ENCODE results near the gene ESRRG.
"Not testable (repeated sequence)": the region's sequence is repeated elsewhere in the genome, so short reads cannot be mapped to it uniquely, and the experiment has no call there.

Gene ESRRG

GRCh38 chr1:216563087-216563486, 160.1 kb downstream of the ESRRG start:
- DNase-seq (ENCODE audit: low spot score), result no peak

- DNase-seq (ENCODE audit: low spot score), result no peak
Observed at GRCh38 chr1:216562383-216562782, 160.8 kb downstream of the ESRRG start.

- no peak for DNase-seq (ENCODE audit: low spot score)
Observed at GRCh38 chr1:216560527-216560926, 162.7 kb downstream of the ESRRG start.

- DNase-seq (ENCODE audit: low spot score), result no peak
Observed at GRCh38 chr1:216559359-216559758, 163.9 kb downstream of the ESRRG start.

- DNase-seq (ENCODE audit: low spot score), result no peak
Observed at GRCh38 chr1:216555653-216556052, 167.6 kb downstream of the ESRRG start.

GRCh38 chr1:216554934-216555333, 168.3 kb downstream of the ESRRG start:
- DNase-seq (ENCODE audit: low spot score), result no peak

- DNase-seq (ENCODE audit: low spot score), result no peak
Observed at GRCh38 chr1:216553766-216554165, 169.5 kb downstream of the ESRRG start.

GRCh38 chr1:216553040-216553439, 170.2 kb downstream of the ESRRG start:
- DNase-seq (ENCODE audit: low spot score), result no peak

GRCh38 chr1:216549796-216550195, 173.4 kb downstream of the ESRRG start:
- no peak for DNase-seq (ENCODE audit: low spot score)

GRCh38 chr1:216542741-216543140, 180.5 kb downstream of the ESRRG start:
- DNase-seq (ENCODE audit: low spot score), result no peak

- DNase-seq (ENCODE audit: low spot score), result no peak
Observed at GRCh38 chr1:216542263-216542662, 181.0 kb downstream of the ESRRG start.

GRCh38 chr1:216535751-216536150, 187.5 kb downstream of the ESRRG start:
- DNase-seq (ENCODE audit: low spot score), result no peak

GRCh38 chr1:216535059-216535458, 188.2 kb downstream of the ESRRG start:
- DNase-seq (ENCODE audit: low spot score), result no peak

- DNase-seq (ENCODE audit: low spot score), result no peak
Observed at GRCh38 chr1:216533776-216534175, 189.5 kb downstream of the ESRRG start.

- DNase-seq (ENCODE audit: low spot score), result no peak
Observed at GRCh38 chr1:216532251-216532798, 190.9 kb downstream of the ESRRG start.

GRCh38 chr1:216531263-216532239, 191.7 kb downstream of the ESRRG start:
- DNase-seq (ENCODE audit: low spot score), result no peak

GRCh38 chr1:216529851-216530250, 193.4 kb downstream of the ESRRG start:
- DNase-seq (ENCODE audit: low spot score), result not testable (repeated sequence)

GRCh38 chr1:216528816-216529215, 194.4 kb downstream of the ESRRG start:
- DNase-seq (ENCODE audit: low spot score), result no peak

- DNase-seq (ENCODE audit: low spot score), result no peak
Observed at GRCh38 chr1:216523449-216524190, 199.6 kb downstream of the ESRRG start.

GRCh38 chr1:216523043-216523442, 200.2 kb downstream of the ESRRG start:
- DNase-seq (ENCODE audit: low spot score), result no peak

GRCh38 chr1:216521477-216521876, 201.8 kb downstream of the ESRRG start:
- no peak for DNase-seq (ENCODE audit: low spot score)

- DNase-seq (ENCODE audit: low spot score), result no peak
Observed at GRCh38 chr1:216518844-216519627, 204.2 kb downstream of the ESRRG start.
